Lung microvascular endothelial cell (primary cell): Measurements from ENCODE around the gene RALGAPB. TPM values are rescaled to one million over a fixed set of nuclear protein-coding genes. Genes with fewer than 3 reads are reported as not detected.
"Not testable (repeated sequence)": the region's sequence is repeated elsewhere in the genome, so short reads cannot be mapped to it uniquely, and the experiment has no call there.

Experiments used
- DNase-seq, 2 donors: peaks; one replicate each; pipeline versions ENCODE4 v3.0.0 to v3.0.0-alpha.2; 2010; ENCODE audit warnings: low read depth in 2 of 2
- total RNA-seq: library from RNA; depleted of rRNA; stranded (reverse); fragments of >200 nt; gene quantifications from 2 replicates; pipeline ENCODE4 v1.2.1, GENCODE V29; 2014

Gene RALGAPB
- total RNA-seq: 13.9 and 14.8 TPM in 2 replicates

DNA sequence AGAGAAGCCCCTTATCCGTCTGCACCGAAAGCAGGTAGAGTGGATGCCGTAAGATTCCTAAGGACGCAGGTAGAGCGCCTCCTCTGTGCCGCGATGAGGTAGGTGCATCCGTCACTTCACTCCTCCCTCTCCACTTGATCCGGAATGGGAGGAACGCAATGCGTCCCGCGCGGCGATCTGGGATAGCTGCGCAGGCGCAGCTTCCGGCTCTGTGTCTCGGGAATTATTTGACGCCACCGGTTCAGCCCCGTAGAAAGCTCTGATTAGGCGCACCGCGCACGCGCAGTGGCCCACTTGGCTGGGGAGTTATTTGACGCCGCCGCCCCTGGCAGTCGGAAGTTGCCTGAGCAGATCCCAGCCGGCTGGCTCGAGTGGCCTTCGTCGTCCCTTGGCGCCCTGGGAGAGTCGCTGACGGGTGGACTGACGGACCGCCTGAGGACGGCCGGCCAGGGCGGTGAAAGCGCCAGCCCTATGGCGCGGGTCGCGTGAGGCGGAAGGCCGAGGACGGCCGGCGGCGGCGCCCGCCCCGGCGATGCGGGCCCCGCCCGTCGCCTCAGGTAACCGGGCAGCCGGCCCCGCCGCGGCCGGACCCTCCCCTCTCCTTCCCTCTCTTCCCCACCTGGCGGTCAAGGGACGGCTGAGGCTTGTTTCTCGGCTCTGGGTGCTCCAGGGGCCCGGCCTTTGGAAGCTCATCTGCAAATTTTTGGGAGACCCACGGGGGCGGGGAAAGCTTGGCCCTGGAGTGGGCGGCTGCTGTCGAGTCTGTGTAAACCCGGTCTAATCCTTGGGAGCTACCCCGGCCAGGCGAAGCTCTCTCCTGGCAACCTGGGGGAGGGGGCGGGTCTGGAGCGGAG is at the start of gene RALGAPB:
Gene RALGAPB, plus strand, starts transcription at position 331 of the 854 bp plus-strand sequence. CDS start 15,590 bp downstream, outside the sequence.
- DNase-seq: peak; percentile 98

DNA sequence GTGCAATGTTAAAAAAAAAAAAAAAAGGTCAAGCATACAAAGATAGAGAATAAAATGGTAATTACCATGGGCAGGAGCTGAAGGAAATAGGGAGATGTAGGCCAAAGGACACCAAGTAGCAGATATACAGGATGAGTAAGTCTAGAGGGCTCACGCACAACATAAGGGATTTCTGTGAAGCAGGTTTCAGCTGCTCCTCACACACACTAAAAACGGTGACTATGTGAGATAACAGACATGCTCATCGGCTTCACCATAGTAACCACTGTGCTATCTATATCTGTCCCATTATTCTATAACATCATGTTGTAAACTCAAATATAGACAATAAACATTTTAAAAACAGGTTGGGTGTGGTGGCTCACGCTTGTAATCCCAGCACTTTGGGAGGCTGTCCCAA is 49.1 kb upstream of the RALGAPB start:
- no peak for DNase-seq

DNA sequence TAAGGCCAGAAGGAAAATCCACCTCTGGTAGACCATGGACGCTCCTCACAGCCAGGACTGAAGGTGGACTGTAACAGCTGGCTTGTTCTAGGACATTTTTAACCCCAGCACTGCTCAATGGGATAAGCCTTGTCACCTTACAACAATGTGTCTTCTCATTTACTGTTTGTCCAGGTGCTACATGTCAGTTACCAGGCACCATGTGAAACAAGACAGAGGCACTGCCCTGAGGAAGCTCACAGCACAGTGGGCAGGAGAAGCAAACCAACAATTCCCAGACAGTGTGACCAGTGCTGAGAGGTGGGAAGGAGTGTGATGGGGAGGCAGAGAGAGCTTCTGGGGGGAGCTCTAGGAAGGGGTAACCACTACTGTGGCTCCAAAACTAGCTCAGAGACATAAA is 48.2 kb upstream of the RALGAPB start:
- no peak for DNase-seq

DNA sequence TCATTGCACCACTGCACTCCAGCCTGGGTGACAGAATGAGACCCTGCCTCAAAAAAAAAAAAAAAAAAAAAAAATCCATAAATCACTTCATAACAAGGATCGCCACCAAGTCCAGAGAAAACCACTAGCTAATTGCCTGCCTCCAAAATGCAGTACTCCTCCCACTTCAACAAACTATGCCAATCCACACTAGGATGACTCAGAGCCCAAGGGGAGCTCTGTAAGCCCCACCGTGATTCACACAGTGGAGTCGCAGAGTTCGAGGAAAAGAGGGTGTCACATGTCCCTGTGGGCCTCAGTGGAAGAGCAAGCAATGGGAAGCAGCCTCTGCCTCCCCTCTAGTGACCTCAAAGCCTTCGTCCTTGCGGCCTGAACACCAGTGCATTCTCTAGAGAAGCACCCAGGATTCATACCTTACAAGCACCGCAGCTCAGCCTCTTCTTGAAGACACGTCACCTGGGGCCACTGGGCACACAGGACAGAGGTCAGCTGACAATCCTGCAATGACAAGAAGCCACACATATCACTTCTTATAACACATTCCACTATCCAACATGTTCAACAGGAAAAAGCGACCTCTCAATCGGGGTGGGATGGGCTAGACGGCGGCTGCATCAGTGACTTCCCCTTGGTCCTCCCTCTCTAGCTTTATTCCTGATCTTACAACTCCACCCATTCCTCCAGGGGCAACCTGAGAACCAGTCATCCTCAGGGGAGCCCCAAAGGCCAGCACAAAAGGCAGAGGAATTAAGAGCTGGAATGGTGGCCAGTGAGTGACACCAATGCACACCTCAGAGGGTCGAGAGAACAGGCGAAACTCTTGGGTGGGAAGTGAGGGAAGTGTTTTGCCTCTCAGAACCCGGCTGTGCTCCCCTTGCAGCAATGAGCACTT is 46.4 kb upstream of the RALGAPB start:
- peak; percentile 13 to 84 for DNase-seq

DNA sequence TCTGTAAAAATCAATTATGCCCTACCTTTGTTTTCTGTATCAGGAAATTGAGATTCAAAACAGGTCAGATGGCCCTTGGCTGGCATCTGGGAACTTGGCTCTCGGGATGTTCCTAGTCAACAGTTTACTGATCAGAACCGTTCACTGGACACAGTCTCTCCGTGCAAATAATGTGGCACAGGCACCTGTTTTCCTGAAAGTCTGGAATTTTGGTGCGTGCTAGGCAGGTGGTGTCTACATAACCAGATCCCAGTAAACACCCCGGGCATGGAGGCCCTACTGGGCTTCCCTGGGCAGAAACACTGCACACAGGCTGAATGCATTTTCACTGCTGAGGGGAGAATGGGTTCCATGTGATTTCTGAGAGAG is 45.0 kb upstream of the RALGAPB start:
- DNase-seq: peak in 1 of 2 donors; percentile 20

DNA sequence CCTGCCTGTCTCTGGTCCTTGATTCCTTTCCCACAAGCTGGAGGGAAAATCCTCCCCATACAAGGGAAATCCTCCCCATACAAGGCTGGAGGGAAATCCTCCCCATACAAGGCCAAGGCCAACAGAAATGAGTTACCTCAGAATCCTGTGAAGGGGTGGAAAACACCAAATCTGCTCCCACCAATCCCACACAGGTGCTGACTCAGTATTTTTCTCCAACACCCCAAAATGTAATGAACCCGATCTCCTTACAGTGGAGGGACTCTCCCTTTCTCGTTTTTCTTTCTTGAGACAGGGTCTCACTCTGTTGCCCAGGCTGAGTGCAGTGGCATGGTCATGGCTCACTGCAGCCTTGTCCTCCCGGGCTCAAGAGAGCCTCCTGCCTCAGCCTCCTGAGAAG is 43.8 kb upstream of the RALGAPB start:
- DNase-seq: no peak

DNA sequence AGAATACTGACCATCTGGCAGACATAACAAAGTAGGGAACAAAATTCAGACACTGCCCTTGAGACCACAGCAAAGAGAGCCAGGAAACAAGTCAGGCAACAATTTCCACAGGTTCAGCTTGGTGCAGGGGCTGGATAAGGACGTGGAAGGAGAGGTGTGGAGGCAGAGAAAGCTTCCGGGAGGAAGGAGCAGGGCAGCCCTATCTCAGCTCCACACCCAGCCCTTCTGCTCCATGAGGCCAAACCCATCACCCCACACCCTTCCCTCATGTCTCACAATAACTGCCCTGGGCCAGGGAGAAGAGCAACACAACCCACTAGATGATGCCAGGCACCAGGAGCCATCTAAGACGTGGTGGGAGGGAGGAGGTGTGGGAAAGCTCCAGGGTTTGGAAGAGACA is 43.3 kb upstream of the RALGAPB start:
- no peak for DNase-seq

DNA sequence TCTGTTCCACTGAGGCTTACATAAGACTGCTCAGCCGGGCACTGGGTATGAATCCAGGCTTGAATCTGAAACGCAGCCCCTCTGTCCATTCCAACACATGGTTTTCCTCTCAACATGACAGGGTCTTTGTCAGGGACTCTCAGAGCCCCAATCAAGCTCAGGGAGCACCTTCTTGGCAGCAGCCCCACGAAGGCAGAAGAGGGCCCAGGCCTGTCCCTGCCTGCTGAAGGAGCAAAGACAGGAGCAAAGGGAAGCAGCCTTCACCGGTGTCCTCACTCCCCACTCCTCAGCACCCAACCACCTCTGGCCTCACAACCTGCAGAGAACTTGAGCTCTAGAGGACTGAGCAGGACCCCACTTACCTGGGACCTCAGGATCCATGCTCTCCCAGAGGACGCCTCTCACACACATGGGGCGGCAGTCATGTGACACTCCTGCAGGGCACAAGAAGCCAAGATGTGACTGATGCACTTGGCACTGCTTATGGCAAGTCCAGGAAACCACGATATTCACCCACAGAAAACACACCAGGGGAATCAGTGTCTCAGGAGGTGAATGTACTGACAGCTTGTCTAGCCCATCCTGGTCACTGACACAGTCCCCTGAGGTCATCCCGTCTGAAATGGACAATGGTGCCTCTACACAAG is 41.8 kb upstream of the RALGAPB start:
- DNase-seq: peak in 1 of 2 donors; percentile 27

DNA sequence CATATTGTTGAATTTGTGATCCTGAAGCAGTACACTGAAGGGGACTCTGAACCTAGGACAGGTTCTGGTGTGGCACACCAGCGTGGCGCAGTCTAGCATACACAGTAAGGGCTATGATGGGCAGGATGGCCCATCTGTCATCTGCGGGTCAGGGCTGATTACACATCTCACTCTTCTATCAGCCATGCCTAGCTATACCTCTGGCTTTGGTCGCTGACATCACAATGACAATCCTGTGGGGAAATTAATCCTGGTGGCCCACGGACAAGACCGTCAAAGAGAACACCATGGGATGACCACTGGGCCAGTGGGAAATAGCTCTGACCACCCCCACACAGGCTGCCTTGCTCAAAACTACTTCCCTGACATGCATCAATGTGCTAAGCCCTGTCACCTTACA is 40.4 kb upstream of the RALGAPB start:
- no peak for DNase-seq

DNA sequence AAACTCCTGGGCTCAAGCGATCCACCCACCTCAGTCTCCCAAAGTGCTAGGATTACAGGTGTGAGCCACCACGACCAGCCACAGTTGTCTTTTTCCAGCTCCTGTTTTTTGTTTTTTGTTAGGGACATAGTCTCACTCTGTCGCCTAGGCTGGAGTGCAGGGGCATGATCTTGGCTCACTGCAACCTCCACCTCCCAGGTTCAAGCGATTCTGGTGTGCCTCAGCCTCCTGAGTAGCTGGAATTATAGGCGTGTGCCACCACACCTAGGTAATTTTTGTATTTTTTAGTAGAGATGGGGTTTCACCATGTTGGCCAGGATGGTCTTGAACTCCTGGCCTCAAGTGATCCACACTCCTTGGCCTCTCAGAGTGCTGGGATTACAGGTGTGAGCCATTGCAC is 39.8 kb upstream of the RALGAPB start:
- DNase-seq: not testable (repeated sequence)

DNA sequence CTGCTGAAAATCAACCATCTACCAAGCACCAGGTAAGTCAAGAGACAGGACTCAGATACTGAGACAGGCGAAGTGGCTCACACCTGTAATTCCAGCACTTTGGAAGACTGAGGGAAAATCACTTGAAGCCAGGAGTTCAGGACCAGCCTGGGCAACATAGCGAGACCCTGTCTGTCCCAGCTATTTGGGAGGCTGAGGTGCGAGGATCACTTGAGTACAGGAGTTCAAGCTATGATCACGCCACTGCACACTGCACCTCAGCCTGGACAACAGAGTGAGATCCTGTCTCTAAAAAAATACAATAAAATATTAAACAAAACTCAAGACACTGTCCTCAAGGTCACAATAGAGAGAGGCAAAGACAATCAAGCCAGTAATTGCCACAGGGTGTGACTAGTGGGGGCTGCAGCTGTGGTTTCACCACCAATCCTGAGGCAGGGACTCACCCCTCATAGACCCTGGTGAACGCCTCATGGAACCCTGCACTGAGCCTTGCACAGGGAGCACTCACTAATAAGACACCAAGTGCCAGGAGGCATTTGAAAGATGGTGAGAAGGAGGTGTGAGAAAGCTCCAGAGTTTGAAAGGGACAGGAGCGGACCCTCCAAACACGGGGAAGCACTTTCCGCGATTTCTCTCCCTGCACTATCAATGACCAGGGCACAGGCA is 39.2 kb upstream of the RALGAPB start:
- no peak for DNase-seq

DNA sequence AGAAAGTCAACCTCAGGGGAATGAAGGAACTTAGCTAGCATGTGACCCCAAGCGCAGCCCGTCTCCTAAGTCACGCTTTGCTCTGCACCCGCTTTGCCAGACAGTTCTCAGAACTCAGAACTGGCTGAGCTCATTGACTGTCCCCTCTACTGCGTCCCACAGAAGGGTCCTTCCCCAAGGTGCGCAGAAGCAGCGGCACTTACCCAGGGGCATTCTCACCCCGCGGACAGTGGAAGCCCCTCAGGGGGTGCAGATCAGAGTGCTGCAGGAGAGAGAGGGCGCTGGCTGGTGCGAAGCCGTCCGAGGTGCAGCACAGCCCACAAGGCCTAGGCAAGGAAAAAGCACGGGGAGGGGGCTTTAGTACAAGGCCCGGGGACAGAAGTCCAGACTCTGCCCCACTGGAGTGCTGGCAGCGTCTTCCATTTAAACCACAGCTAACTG is 38.3 kb upstream of the RALGAPB start:
- DNase-seq: peak; percentile 28 to 47

DNA sequence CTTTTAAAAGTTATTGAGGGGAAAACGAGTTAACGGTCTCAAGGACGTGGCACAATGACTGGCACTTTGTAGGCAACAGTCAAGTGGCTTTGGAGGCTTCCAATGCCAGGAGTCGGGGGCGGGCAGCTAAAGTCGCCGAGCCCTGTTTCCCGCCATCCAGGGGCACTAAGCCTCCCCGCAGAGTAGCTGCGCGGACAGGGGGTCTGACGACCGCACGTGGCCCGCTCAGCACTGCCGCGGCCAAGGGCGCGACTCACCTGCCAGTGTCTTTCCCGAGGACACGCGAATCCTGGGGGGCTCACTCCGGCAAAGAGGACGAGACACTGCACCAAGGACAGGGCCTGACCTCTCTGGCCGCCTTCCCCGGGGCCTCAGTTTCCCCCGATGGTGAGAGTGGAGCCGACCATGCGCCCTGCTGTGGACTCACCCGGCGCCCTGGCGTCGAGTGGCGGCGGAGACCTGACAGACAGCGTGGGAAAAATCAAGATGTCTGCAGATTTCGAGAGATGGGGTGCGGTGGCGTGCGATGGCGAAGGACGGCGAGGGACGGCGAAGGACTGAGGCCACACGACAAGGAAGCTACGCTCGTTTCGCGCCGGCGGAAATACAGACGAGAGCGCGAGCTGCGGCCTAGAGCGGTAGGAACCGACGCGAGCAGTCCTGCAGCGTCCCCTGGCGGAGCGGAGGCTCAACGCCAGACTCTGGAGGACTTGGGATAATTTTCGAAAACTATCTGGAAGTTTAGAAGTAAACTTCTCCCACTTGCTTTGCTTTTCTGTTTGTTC is 37.7 kb upstream of the RALGAPB start, which contains the start of gene SNHG17:
Gene SNHG17, minus strand, starts transcription at position 559 of the 785 bp plus-strand sequence.
- peak; percentile 97 to 98 for DNase-seq

DNA sequence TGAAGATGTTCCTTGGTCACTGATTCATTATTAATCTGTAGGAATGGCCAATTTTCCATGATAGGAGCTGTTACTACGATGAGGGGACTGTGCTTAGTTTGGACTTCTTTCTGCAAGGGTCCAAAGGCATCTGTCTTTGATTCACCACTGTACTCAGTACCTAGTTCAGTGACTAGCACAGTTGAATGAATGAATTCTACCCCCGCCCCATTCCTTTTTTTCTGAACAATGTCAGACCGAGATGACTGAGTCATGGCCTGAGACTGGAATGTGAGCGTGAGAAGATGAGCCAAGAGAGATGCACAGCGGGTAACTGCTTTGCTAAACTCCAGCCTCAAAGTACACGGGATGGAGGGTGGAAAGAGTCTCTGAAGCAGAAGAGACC is 37.1 kb upstream of the RALGAPB start:
- peak in 1 of 2 donors; percentile 42 for DNase-seq

DNA sequence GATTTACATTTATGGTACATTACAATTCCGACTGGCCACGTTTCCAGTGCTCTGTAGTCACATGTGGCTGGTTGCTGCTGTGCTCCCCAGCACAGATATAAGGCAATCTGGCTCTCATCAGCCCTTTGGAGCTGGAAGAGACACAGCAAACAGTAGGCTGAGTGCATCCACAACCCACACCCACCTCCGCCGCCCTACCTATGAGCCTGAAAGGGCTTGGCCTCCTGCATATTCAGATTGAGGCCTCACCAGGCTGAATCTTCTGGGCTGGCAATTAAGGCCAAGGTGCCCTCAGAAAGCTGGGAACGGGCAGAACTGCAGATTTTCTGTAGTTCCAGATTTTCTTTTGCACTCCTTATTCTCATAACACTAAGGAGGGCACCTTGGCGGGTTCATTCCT is 34.8 kb upstream of the RALGAPB start:
- no peak for DNase-seq

DNA sequence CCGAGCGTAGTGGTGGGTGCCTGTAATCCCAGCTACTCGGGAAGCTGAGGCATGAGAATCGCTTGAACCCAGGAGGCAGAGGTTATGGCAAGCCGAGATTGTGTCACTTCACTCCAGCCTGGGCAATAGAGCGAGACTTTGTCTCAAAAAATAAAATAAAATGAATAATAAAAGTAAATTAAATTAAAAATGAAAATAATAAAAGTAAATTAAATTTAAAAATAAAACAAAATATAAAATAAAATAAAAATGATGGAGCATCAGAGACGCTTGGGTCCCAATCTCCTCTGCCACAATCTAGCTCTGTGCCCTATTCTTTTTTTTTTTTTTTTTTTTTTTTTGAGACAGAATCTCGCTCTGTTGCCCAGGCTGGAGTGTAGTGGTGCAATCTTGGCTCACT is 31.5 kb upstream of the RALGAPB start:
- DNase-seq: not testable (repeated sequence)

DNA sequence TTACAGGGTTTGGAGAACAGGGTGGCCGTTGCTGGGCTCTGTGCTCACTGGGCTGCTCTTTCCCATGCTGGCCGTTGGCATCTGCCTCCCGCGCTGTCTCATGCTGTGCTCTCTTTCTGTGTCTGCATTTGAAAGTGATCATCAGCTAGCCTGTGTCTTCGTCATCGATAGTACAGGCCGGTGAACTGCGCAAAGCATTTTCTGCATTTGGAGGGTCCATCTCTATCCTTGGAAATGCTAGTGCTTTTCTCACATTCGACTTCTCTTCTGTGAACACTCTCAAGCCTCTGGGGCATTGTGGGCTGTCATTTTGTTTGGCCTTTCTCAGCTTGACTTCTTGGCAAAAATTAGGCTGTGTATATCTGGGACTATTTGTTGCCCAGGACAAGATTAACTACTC is 30.7 kb upstream of the RALGAPB start:
- no peak for DNase-seq

DNA sequence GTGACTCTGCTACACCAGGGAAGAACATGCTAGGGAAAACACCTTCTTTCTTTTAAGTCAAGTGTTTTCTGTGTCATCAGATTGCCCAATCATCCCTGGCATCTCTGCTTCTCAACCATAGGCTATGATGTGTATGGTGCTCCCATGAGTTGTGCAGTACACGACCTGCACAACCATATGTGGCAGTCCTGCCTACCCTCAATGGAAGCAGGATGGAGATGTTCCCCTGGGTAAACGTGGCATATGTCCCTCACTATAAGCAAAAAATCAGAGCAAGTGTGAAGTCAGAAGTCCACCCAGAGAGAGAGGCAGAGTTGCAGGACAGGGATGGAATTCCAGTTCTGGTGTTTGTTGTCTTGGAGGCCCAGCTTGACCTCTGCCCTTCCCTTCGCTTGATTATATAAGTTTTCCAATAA is 27.3 kb upstream of the RALGAPB start:
- DNase-seq: no peak

DNA sequence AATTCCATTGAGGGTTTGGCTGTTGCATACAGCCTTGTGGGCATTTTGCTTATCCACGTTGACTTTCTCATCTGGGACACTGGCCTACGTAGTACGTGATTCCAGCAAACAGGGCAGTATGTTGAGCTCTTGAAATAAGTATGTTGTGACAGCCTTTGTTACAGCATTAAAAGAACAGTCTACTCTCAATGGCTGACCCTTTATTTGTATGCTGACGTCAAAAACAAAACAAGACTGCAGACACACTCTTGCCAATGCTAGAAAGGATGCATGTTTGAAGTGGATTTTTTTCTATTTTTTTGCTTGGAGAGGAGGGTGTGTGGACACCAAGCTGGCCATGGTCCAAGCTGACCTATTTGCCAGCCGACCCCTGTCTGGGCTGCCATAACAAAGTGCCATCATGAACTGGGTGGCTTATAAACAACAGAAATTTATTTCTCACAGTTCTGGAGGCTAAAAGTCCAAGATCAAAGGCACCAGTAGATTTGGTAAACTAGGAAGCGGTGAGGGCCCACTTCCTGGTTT is 26.7 kb upstream of the RALGAPB start:
- DNase-seq: no peak
